HepG2 (cell line): Measurements from ENCODE around the gene AKAP9. TPM values are rescaled to one million over a fixed set of nuclear protein-coding genes. Genes with fewer than 3 reads are reported as not detected.

Experiments used
- ARNT2 ChIP-seq: sonication (generic); formaldehyde crosslinking; IDR thresholded peaks from 2 replicates; pipeline ENCODE4 v1.8.0; 2022; ENCODE audit warnings: mild to moderate bottlenecking, low read depth, missing genetic modification reagents, moderate library complexity
- ATF7-NPFF ChIP-seq: sonication (generic); formaldehyde crosslinking; IDR thresholded peaks from 2 replicates; pipeline ENCODE4 v1.8.1; 2023; ENCODE audit warnings: mild to moderate bottlenecking, low read depth, missing genetic modification reagents, moderate library complexity
- ATM ChIP-seq: fragments of 450-650 bp; IDR thresholded peaks from 2 replicates; pipeline ENCODE4 v1.7.1; 2017; ENCODE audit warnings: mild to moderate bottlenecking, borderline replicate concordance
- ATRX ChIP-seq: sonication (generic); formaldehyde crosslinking; IDR thresholded peaks from 2 replicates; pipeline ENCODE4 v1.4.0; 2020; ENCODE audit warnings: missing genetic modification reagents, borderline replicate concordance
- BRD4 ChIP-seq: sonication (generic); formaldehyde crosslinking; IDR thresholded peaks from 2 replicates; pipeline ENCODE4 v1.4.0; 2020; ENCODE audit warnings: missing genetic modification reagents
- BRF2 ChIP-seq: sonication (generic); formaldehyde crosslinking; IDR thresholded peaks from 2 replicates; pipeline ENCODE4 v1.8.1; 2022; ENCODE audit warnings: mild to moderate bottlenecking, missing genetic modification reagents
- FOSL2 ChIP-seq: sonication (generic); formaldehyde crosslinking; IDR thresholded peaks from 2 replicates; pipeline ENCODE4 v1.4.0; 2020; ENCODE audit warnings: missing genetic modification reagents
- FOXJ3 ChIP-seq: sonication (generic); formaldehyde crosslinking; IDR thresholded peaks from 2 replicates; pipeline ENCODE4 v1.4.0; 2020; ENCODE audit warnings: missing genetic modification reagents, mild to moderate bottlenecking, borderline replicate concordance
- GLI4 ChIP-seq: sonication (generic); formaldehyde crosslinking; IDR thresholded peaks from 2 replicates; pipeline ENCODE4 v1.5.1; 2020; ENCODE audit warnings: missing genetic modification reagents, mild to moderate bottlenecking, moderate library complexity, borderline replicate concordance
- HMGXB3 ChIP-seq: sonication (generic); formaldehyde crosslinking; IDR thresholded peaks from 2 replicates; pipeline ENCODE4 v1.4.0; 2020; ENCODE audit warnings: missing genetic modification reagents, borderline replicate concordance
- MEF2D ChIP-seq: sonication (generic); formaldehyde crosslinking; IDR thresholded peaks from 2 replicates; pipeline ENCODE4 v1.5.1; 2020; ENCODE audit warnings: mild to moderate bottlenecking, missing genetic modification reagents
- NR0B2 ChIP-seq: sonication (generic); formaldehyde crosslinking; IDR thresholded peaks from 2 replicates; pipeline ENCODE4 v1.4.0; 2020; ENCODE audit warnings: mild to moderate bottlenecking, missing genetic modification reagents
- PAXIP1 ChIP-seq: sonication (generic); formaldehyde crosslinking; conservative IDR thresholded peaks from 2 replicates; pipeline ENCODE4 v1.4.0; 2020; ENCODE audit warnings: mild to moderate bottlenecking, missing genetic modification reagents, moderate library complexity
- YEATS2 ChIP-seq: sonication (generic); formaldehyde crosslinking; IDR thresholded peaks from 2 replicates; pipeline ENCODE4 v1.4.0; 2020; ENCODE audit warnings: missing genetic modification reagents, borderline replicate concordance
- ZBTB7B ChIP-seq: sonication (generic); formaldehyde crosslinking; IDR thresholded peaks from 2 replicates; pipeline ENCODE4 v1.4.0; 2020; ENCODE audit warnings: missing genetic modification reagents
- ZKSCAN1 ChIP-seq: fragments of 150-350 bp; IDR thresholded peaks from 2 replicates; pipeline ENCODE4 v1.6.1; 2014; ENCODE audit warnings: low read length
- ZNF589 ChIP-seq: sonication (generic); formaldehyde crosslinking; conservative IDR thresholded peaks from 2 replicates; pipeline ENCODE4 v1.8.0; 2022; ENCODE audit warnings: mild to moderate bottlenecking, moderate library complexity, missing genetic modification reagents
- ZNF878 ChIP-seq: sonication (generic); formaldehyde crosslinking; IDR thresholded peaks from 2 replicates; pipeline ENCODE4 v1.8.1; 2023; ENCODE audit warnings: mild to moderate bottlenecking, missing genetic modification reagents, moderate library complexity
- ZSCAN9 ChIP-seq: IDR thresholded peaks from 2 replicates; pipeline ENCODE4 v1.6.1; 2016; ENCODE audit warnings: borderline replicate concordance
- polyA plus RNA-seq, 8 experiments: library from polyadenylated mRNA; depleted of rRNA in 3 of 8; stranded (reverse) in 7 of 8; unstranded in 1 of 8; fragments of >200 nt; fragmentation: Illumina TruSeq in 4 of 8; extraction: Trizol in 4 of 8; gene quantifications; 2 replicates each; pipeline versions ENCODE4 v1.2.1 to v1.2.3, GENCODE V29; 2011 to 2016; ENCODE audit warnings: low read depth in 4 of 8, missing spikeins in 1 of 8, mixed read lengths in 1 of 8; ENCODE audit not compliant: insufficient read depth in 1 of 8
- total RNA-seq, 5 experiments: library from RNA; depleted of rRNA; stranded (reverse); fragments of >200 nt; fragmentation: Illumina TruSeq; extraction: Trizol; gene quantifications; 2 replicates each; pipeline ENCODE4 v1.2.3, GENCODE V29; 2016; ENCODE audit warnings: low read depth in 1 of 5
- TF ChIP-seq, protein P1 (sequence below): sonication (generic); formaldehyde crosslinking; IDR thresholded peaks from 2 replicates; pipeline ENCODE4 v1.8.1; 2023; ENCODE audit warnings: missing genetic modification reagents, inconsistent platforms, borderline replicate concordance

AKAP9 gene
- total and polyA plus RNA-seq, 2 of the 13 experiments (the other 11 are each of a cell fraction or from before 2014, with no cell fraction given), result 27.6 to 33.1 TPM

DNA sequence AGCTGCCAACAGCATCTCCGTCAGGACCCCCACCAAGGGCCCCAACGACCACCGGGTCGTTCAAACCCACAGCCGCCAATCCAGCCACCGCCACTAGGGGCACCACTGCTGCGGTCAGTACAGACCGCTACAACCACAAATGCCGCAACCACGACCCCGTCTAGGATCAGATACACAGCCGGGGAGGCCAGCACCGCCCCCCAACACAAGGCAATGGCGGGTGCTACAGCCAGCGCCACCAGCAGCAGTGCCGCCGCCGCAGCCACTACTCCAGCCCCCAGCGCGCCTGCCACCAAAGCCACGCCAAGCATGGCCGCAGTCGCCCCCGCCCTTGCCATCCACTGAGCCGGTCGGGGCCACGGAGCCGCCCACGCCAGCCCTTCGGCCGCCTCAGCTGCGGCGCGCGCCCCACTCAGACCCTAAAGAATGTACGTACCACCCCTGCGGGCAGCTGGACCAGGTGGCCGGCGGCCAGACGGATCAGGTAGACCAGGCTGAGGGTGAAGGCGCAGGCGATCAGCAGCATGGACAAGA, 193.1 kb downstream of the AKAP9 start (continued):
- TF ChIP-seq PAXIP1 (CRISPR knock-in tag) (no peak), ZNF878 (CRISPR knock-in tag) (no peak), ZNF589 (CRISPR knock-in tag) (peak; percentile 21; the same call in 1 of the 2 replicates), ZBTB7B (CRISPR knock-in tag) (peak; percentile 99), ARNT2 (CRISPR knock-in tag) (peak; percentile 33; the same call in 1 of the 2 replicates), ZKSCAN1 (no peak), ZSCAN9 (no peak), BRD4 (CRISPR knock-in tag) (peak; percentile 43; the same call in 1 of the 2 replicates), ATRX (CRISPR knock-in tag) (no peak), GLI4 (CRISPR knock-in tag) (no peak), MEF2D (CRISPR knock-in tag) (no peak), ATF7-NPFF (CRISPR knock-in tag) (peak; percentile 52; the same call in 1 of the 2 replicates), HMGXB3 (CRISPR knock-in tag) (no peak), FOXJ3 (no peak), ATM (no peak), BRF2 (CRISPR knock-in tag) (no peak), FOSL2 (no peak), NR0B2 (CRISPR knock-in tag) (peak; percentile 60), YEATS2 (no peak)
- TF ChIP-seq, protein P1, sequence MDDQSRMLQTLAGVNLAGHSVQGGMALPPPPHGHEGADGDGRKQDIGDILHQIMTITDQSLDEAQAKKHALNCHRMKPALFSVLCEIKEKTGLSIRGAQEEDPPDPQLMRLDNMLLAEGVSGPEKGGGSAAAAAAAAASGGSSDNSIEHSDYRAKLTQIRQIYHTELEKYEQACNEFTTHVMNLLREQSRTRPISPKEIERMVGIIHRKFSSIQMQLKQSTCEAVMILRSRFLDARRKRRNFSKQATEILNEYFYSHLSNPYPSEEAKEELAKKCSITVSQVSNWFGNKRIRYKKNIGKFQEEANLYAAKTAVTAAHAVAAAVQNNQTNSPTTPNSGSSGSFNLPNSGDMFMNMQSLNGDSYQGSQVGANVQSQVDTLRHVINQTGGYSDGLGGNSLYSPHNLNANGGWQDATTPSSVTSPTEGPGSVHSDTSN (CRISPR knock-in tag), result no peak
